K562 (cell line): ENCODE data around the gene LYVE1. TPM values are rescaled to one million over a fixed set of nuclear protein-coding genes. Genes with fewer than 3 reads are reported as not detected.

Experiments used
- ATAC-seq: fragments of 200-7000 bp; cut with Tn5 transposase; 3 replicates; pipeline ENCODE4 v1.9.1; 2020; ENCODE audit warnings: moderate library complexity
- BruUV-seq: library from RNA; stranded (reverse); fragments of 400-500 nt; replicated peaks from 2 replicates; lab custom pipeline; 2021; lab: Mats Ljungman, UMichigan
- CTCF ChIA-PET: fragments of 300-600 bp; formaldehyde crosslinking; extraction: SDS; loops from one replicate; lab custom pipeline; 2021; ENCODE audit warnings: low intra/inter-chr PET ratio; lab: Yijun Ruan, JAX
- POLR2A ChIA-PET: fragments of 300-600, 350-650 bp; sonication (Branson Sonifier 250); formaldehyde crosslinking; extraction: SDS; loops from one replicate; lab custom pipeline; 2021; ENCODE audit warnings: antibody characterized with exemption, inconsistent platforms; lab: Yijun Ruan, JAX
- DNase-seq, 4 experiments: peaks; one replicate each; pipeline versions ENCODE4 v3.0.0 to v3.0.0-alpha.2; 2011 to 2018; ENCODE audit warnings: low spot score in 3 of 4, mixed read lengths in 3 of 4; ENCODE audit errors: extremely low read depth in 1 of 4
- FAIRE-seq: peaks from 2 replicates; lab custom pipeline; 2011; peaks lifted over from hg19 to GRCh38; lab: Jason Lieb, UNC
- H2AFZ ChIP-seq: 2 replicates; pipeline ENCODE4 v1.6.0; 2011; ENCODE audit warnings: low read depth, low read length, control low read depth, inconsistent platforms
- H3K27ac ChIP-seq: fragments of 200-600 bp; 3 replicates; pipeline ENCODE4 v1.8.0; 2011; ENCODE audit warnings: low read depth, mild to moderate bottlenecking, control low read depth, inconsistent platforms, low read length, moderate library complexity, mixed read lengths; ENCODE audit errors: extremely low read depth
- H3K27me3 ChIP-seq, 2 experiments: fragments of 300-600 bp in 1 of 2; 2 replicates in 1 of 2; 3 replicates in 1 of 2; pipeline versions ENCODE4 v1.6.0 to v1.8.0; 2011; ENCODE audit warnings: inconsistent platforms in 2 of 2, low read length in 2 of 2, mild to moderate bottlenecking in 1 of 2, mixed read lengths in 1 of 2, moderate library complexity in 1 of 2; ENCODE audit not compliant: control insufficient read depth in 2 of 2, insufficient read depth in 2 of 2
- H3K36me3 ChIP-seq: fragments of 300-600 bp; 3 replicates; pipeline ENCODE4 v1.8.0; 2011; ENCODE audit warnings: mild to moderate bottlenecking, low read length, inconsistent platforms; ENCODE audit not compliant: control insufficient read depth, insufficient read depth
- H3K4me1 ChIP-seq, 2 experiments: fragments of 200-600 bp in 1 of 2; replicated peaks in 1 of 2; 2 replicates in 1 of 2; 3 replicates in 1 of 2; pipeline versions ENCODE4 v1.5.1 to v1.8.0; 2011; ENCODE audit warnings: inconsistent platforms in 2 of 2, low read length in 2 of 2, mild to moderate bottlenecking in 1 of 2, mixed read lengths in 1 of 2, moderate library complexity in 1 of 2; ENCODE audit not compliant: control insufficient read depth in 2 of 2, insufficient read depth in 2 of 2
- H3K4me2 ChIP-seq: 2 replicates; pipeline ENCODE4 v1.6.1; 2011; ENCODE audit warnings: low read length, control low read depth, inconsistent platforms, mixed read lengths; ENCODE audit not compliant: insufficient read depth
- H3K4me3 ChIP-seq: fragments of 200-600 bp; sonication (generic), shearing (Covaris generic); 2 replicates; pipeline ENCODE4 v1.5.1; 2016; ENCODE audit warnings: control low read depth, inconsistent platforms
- H3K79me2 ChIP-seq: fragments of 200-600 bp; 3 replicates; pipeline ENCODE4 v1.8.0; 2011; ENCODE audit warnings: low read length, inconsistent platforms; ENCODE audit not compliant: control insufficient read depth, insufficient read depth
- H3K9ac ChIP-seq, 2 experiments: 2 replicates each; pipeline versions ENCODE4 v1.6.0 to v1.6.1; 2011; ENCODE audit warnings: low read depth in 2 of 2, low read length in 2 of 2, control low read depth in 1 of 2, inconsistent platforms in 1 of 2, mild to moderate bottlenecking in 1 of 2, mixed read lengths in 1 of 2; ENCODE audit not compliant: insufficient read depth in 1 of 2
- H3K9me1 ChIP-seq: one replicate; pipeline ENCODE4 v1.6.0; 2011; ENCODE audit warnings: inconsistent platforms, mild to moderate bottlenecking, low read length, moderate library complexity; ENCODE audit not compliant: control insufficient read depth, insufficient read depth
- H3K9me3 ChIP-seq: replicated peaks from 2 replicates; pipeline ENCODE4 v1.5.1; 2011; ENCODE audit warnings: low read depth, low read length, inconsistent platforms; ENCODE audit not compliant: control insufficient read depth, insufficient read depth
- H4K20me1 ChIP-seq: replicated peaks from 2 replicates; pipeline ENCODE4 v1.6.1; 2011; ENCODE audit warnings: low read length, inconsistent platforms, mixed read lengths; ENCODE audit not compliant: control insufficient read depth, insufficient read depth
- BACH1 ChIP-seq: fragments of 200-800 bp; sonication (Bioruptor generic); IDR thresholded peaks from 2 replicates; pipeline ENCODE4 v1.6.1; 2016; ENCODE audit warnings: missing genetic modification characterization, missing compliant biosample characterization
- C11orf30 ChIP-seq: fragments of 450-650 bp; IDR thresholded peaks from 2 replicates; pipeline ENCODE4 v1.6.1; 2016; ENCODE audit warnings: low read depth, mild to moderate bottlenecking
- MAFF ChIP-seq: IDR thresholded peaks from 2 replicates; pipeline ENCODE4 v1.6.1; 2012; ENCODE audit warnings: low read length, improper control_type of control experiment
- POLR2AphosphoS2 ChIP-seq: IDR thresholded peaks from 2 replicates; pipeline ENCODE4 v1.6.1; 2012; ENCODE audit warnings: low read length, improper control_type of control experiment
- ZNF146 ChIP-seq: IDR thresholded peaks from one replicate; pipeline ENCODE4 v1.6.1; 2018; ENCODE audit warnings: missing compliant biosample characterization; ENCODE audit not compliant: unreplicated experiment
- ZNF316 ChIP-seq: fragments of 450-650 bp; IDR thresholded peaks from 2 replicates; pipeline ENCODE4 v1.6.1; 2016
- WGBS: fragments of 100-300 bp; shearing (Covaris generic); methylation state at CpG from one replicate; pipeline ENCODE4 v1.1.6; 2016; ENCODE audit warnings: low coverage, mixed read lengths; ENCODE audit not compliant: insufficient coverage; ENCODE audit errors: missing lambda C conversion rate; 5-methylcytosine and 5-hydroxymethylcytosine counted together
- in situ Hi-C: fragments of 300-500 bp; cut with MboI; formaldehyde crosslinking; loops from 4 replicates; pipeline ENCODE4 v1.15.0; 2018; ENCODE audit warnings: inconsistent platforms, mixed read lengths
- intact Hi-C: fragments of 100-400 bp; cut with micrococcal nuclease; formaldehyde crosslinking; loops from 2 replicates; pipeline ENCODE4 v1.14.2; 2022
- polyA plus RNA-seq, 8 experiments: library from polyadenylated mRNA; depleted of rRNA in 4 of 8; stranded (reverse) in 5 of 8; unstranded in 3 of 8; fragments of >200 nt; fragmentation: Nextera tagmentation in 2 of 8; fragmentation: Illumina TruSeq in 1 of 8; extraction: Ambion mirVana in 2 of 8; extraction: Trizol in 1 of 8; gene quantifications; 2 replicates each; pipeline versions ENCODE4 v1.2.1 to v1.2.3, GENCODE V29; 2011 to 2014; ENCODE audit warnings: inconsistent platforms in 1 of 8, missing spikeins in 1 of 8
- total RNA-seq, 7 experiments: library from RNA; depleted of rRNA in 6 of 7; stranded (reverse); fragments of >200 nt in 6 of 7; fragmentation: Illumina TruSeq in 2 of 7; extraction: Trizol in 2 of 7; gene quantifications; 2 replicates each; pipeline versions ENCODE4 v1.2.1 to v1.2.3, GENCODE V29; 2011 to 2021; ENCODE audit warnings: low replicate concordance in 1 of 7

LYVE1 gene
- total and polyA plus RNA-seq, 9 of the 15 experiments (the other 6 are each of a cell fraction or from before 2014, with no cell fraction given): 0.06 to 1.1 (median 0.14) TPM; not detected in 1

DNA sequence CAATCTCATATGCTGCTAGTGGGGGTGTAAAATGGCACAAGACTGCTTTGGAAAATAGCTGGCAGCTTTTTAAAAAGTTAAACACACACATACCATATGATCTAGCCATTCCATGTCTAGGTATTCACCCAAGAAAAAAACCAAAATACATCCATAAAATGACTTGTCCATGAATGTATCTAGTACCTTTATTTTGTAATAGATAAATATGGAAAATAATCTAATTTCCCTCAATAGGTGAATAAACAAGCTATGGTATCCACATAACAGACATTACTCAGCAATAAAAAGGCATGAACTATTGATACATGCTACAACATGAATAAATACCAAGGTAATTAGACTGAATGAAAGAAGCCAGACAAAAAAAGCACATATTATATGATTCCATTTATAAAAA, 50.3 kb downstream of the LYVE1 start:
- Histone ChIP-seq H4K20me1 (no peaks in the 10 kb centered on the region), H3K79me2 (no peaks in the 10 kb centered on the region), H3K9me3 (no peaks in the 10 kb centered on the region), H3K9me1 (no peaks in the 10 kb centered on the region), H3K27me3 (no peaks in the 10 kb centered on the region), H3K4me2 (no peak overlapping the region), H2AFZ (no peak overlapping the region), H3K4me3 (no peak overlapping the region), H3K9ac (no peak overlapping the region), H3K36me3 (peaks cover 55% of the 10 kb centered on the region), H3K4me1 (0 out of 5 replicates have a peak, but pooled peaks cover 0 to 3% of the 10 kb centered on the region in 2 experiments), H3K27ac (no peak overlapping the region)
- no peak for TF ChIP-seq ZNF146 (CRISPR knock-in tag)
- peak; percentile 51 for TF ChIP-seq ZNF316
- no peak for ATAC-seq
- POLR2A ChIA-PET: no interaction called here
- intact Hi-C loops: loop anchor here (5.0 kb wide), 1 partner anchor 219 kb away; no protein-coding TSS in a partner anchor
- FAIRE-seq: no peak
- CTCF ChIA-PET: no interaction called here
- no TSS peak for BruUV-seq
- no peak for DNase-seq
- in situ Hi-C loops: loop anchor here (25.0 kb wide), 1 partner anchor 219 kb away; no protein-coding TSS in a partner anchor

DNA sequence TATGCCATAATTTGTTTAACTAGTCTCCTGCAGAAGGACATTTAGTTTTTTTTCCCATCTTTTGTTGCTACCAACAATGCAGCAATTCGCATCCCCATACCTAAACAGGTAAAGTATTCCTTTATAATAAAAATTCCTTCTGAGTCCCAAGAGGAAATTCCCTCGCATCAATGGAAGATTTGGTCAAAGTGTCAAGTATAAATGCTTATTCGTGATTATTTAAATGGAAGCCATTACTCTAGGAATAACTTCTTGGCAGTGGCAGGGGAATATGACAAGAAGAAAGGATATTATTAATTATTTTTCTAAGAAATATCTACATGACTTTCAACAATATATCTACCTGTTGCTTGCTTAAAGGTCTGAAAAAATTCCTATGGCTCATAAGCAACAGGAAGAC, 53.0 kb downstream of the LYVE1 start:
- Histone ChIP-seq H3K36me3 (peaks cover 38% of the 10 kb centered on the region; the same call in 2 of the 3 replicates), H3K9ac (no peak overlapping the region), H3K9me1 (no peaks in the 10 kb centered on the region), H3K79me2 (no peaks in the 10 kb centered on the region), H3K9me3 (no peaks in the 10 kb centered on the region), H4K20me1 (no peaks in the 10 kb centered on the region), H3K4me2 (no peak overlapping the region), H3K27me3 (no peaks in the 10 kb centered on the region), H3K4me3 (no peak overlapping the region), H3K4me1 (no peaks in the 10 kb centered on the region), H2AFZ (no peak overlapping the region), H3K27ac (no peak overlapping the region)
- intact Hi-C loops: loop anchor here (2.0 to 5.0 kb wide), 2 partner anchors 139 to 222 kb away; no protein-coding TSS in a partner anchor
- TF ChIP-seq MAFF (0 out of 2 replicates have a peak, but pooled peaks have one; percentile 3), BACH1 (tag) (no peak), POLR2AphosphoS2 (no peak), ZNF316 (peak; percentile 58; the same call in 1 of the 2 replicates), C11orf30 (peak; percentile 53; the same call in 1 of the 2 replicates)
- in situ Hi-C loops: loop anchor here (25.0 kb wide), 1 partner anchor 222 kb away; no protein-coding TSS in a partner anchor
- no TSS peak for BruUV-seq
- POLR2A ChIA-PET: interaction anchor here (0.5 to 2.1 kb wide), 2 partner anchors 25 to 138 kb away, joined by 3 to 7 read pairs; partner anchors contain the start of gene RNF141
- FAIRE-seq: no peak
- no peak for ATAC-seq
- CTCF ChIA-PET: interaction anchor here (2.6 to 3.0 kb wide), 2 partner anchors 139 to 220 kb away, joined by 12 to 13 read pairs; no protein-coding TSS in a partner anchor
- WGBS: 89% methylated on average over 3 of the region's 3 CpGs
- no peak for DNase-seq
